Right lobe of liver (tissue), 4 donors: ENCODE results near the gene KCNQ1OT1.

Experiments
- POLR2A ChIP-seq: fragments of 450-650 bp; IDR thresholded peaks from one replicate; pipeline ENCODE4 v1.6.1; 2017; ENCODE audit warnings: antibody characterized with exemption, mild to moderate bottlenecking
- TF ChIP-seq, protein P1 (sequence below), 4 donors: fragments of 200-600 bp in 3 of 4; fragments of 450-650 bp in 1 of 4; IDR thresholded peaks; one replicate each; pipeline versions ENCODE4 v1.5.1 to v1.8.0; 2016 to 2022; ENCODE audit warnings: antibody characterized with exemption in 4 of 4, mild to moderate bottlenecking in 2 of 4
- donor health status: DM: no; HTN: no; CAD: no.
- donor health status: DM: no; HTN: no; CAD: no.
- donor health status: DM: no; HTN: yes; CAD: no.

DNA sequence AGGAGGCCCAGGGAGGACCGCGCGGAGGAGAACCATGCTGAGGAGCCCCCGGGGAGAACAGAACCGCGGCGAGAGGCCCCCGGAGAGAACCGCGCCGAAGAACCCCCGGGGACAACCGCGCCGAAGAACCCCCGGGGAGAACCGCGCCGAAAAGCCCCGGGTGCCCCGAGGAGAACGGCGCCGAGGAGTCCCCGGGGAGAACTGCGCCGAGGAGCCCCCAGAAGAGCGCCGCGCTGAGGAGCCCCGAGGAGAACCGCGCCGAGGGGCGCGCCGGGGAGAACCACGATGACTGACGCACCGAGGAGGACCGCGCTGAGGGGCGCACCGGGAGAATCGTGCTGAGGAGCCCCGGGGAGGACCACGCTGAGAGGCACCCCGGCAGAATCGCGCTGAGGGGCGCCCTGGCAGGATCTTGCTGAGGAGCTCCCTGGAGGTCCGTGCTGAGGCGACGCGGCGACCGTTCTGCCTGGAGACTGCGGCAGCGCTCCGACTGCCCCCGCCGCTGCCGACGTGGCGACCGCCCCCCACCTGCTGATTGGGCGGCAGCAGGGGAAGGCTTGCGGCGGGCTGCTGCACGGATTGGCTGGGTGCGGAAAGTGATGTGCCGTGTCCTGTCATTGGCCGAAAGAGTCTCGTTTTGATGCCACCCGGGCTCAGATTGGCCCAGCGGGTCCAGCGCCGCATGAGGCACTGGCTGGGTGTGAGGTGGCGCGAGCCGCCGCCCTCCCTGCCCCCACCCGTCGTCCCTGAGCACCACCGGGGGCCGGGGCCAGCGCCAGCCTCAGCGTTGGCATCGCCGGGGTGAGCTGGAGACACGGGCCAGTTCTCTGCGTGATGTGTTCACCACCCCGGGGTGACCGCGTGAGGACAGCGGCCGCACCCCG lies at the start of gene KCNQ1OT1:
- TF ChIP-seq, protein P1, sequence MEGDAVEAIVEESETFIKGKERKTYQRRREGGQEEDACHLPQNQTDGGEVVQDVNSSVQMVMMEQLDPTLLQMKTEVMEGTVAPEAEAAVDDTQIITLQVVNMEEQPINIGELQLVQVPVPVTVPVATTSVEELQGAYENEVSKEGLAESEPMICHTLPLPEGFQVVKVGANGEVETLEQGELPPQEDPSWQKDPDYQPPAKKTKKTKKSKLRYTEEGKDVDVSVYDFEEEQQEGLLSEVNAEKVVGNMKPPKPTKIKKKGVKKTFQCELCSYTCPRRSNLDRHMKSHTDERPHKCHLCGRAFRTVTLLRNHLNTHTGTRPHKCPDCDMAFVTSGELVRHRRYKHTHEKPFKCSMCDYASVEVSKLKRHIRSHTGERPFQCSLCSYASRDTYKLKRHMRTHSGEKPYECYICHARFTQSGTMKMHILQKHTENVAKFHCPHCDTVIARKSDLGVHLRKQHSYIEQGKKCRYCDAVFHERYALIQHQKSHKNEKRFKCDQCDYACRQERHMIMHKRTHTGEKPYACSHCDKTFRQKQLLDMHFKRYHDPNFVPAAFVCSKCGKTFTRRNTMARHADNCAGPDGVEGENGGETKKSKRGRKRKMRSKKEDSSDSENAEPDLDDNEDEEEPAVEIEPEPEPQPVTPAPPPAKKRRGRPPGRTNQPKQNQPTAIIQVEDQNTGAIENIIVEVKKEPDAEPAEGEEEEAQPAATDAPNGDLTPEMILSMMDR (IDR thresholded peaks at IDR 0.05): no peak
- peak; percentile 97 for TF ChIP-seq POLR2A
